ENCODE data around the gene NCOA3.

DNA sequence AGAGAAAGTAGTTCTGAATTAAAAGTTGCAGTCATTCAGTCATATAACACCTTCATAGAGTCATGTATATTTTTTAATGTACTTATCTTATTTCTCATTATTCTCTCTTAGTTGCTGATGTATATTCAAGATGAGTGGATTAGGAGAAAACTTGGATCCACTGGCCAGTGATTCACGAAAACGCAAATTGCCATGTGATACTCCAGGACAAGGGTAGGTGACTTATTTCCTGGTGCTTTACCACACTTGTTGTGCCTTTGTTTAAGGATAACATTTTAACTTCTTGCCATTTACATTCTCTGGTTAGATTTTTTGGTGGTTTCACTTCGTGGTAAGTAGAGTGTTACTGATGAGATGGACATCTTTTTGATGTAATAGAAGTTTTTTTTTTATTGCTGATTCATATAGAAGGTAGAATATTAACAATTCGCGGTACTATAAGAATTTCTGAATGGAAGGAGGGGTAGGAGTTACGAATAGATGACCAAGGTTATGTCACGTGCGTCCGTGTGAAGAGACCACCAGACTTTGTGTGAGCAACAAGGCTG, 120.5 kb downstream of the NCOA3 start:
- no peak for TF ChIP-seq POLR2AphosphoS5 (IDR thresholded peaks at IDR 0.05; ENCODE audit: low read depth, low read length)
- TF ChIP-seq SIRT6 (IDR thresholded peaks at IDR 0.05; ENCODE audit: low read length) = no peak
- TF ChIP-seq, protein P1, sequence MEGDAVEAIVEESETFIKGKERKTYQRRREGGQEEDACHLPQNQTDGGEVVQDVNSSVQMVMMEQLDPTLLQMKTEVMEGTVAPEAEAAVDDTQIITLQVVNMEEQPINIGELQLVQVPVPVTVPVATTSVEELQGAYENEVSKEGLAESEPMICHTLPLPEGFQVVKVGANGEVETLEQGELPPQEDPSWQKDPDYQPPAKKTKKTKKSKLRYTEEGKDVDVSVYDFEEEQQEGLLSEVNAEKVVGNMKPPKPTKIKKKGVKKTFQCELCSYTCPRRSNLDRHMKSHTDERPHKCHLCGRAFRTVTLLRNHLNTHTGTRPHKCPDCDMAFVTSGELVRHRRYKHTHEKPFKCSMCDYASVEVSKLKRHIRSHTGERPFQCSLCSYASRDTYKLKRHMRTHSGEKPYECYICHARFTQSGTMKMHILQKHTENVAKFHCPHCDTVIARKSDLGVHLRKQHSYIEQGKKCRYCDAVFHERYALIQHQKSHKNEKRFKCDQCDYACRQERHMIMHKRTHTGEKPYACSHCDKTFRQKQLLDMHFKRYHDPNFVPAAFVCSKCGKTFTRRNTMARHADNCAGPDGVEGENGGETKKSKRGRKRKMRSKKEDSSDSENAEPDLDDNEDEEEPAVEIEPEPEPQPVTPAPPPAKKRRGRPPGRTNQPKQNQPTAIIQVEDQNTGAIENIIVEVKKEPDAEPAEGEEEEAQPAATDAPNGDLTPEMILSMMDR (IDR thresholded peaks at IDR 0.05; ENCODE audit: control extremely low read depth in 1 of 3, insufficient read depth in 1 of 3, low read depth in 1 of 3, low read length in 3 of 3) = no peak
- no peak for TF ChIP-seq ASH2L (IDR thresholded peaks at IDR 0.05; ENCODE audit: low read length)
- no peak for TF ChIP-seq TAF7 (optimal IDR thresholded peaks at IDR 0.05; ENCODE audit: borderline replicate concordance, low read depth, low read length)
- TF ChIP-seq, protein P2, sequence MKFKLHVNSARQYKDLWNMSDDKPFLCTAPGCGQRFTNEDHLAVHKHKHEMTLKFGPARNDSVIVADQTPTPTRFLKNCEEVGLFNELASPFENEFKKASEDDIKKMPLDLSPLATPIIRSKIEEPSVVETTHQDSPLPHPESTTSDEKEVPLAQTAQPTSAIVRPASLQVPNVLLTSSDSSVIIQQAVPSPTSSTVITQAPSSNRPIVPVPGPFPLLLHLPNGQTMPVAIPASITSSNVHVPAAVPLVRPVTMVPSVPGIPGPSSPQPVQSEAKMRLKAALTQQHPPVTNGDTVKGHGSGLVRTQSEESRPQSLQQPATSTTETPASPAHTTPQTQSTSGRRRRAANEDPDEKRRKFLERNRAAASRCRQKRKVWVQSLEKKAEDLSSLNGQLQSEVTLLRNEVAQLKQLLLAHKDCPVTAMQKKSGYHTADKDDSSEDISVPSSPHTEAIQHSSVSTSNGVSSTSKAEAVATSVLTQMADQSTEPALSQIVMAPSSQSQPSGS (IDR thresholded peaks at IDR 0.05; ENCODE audit: low read length) = no peak
- TF ChIP-seq, protein P3, sequence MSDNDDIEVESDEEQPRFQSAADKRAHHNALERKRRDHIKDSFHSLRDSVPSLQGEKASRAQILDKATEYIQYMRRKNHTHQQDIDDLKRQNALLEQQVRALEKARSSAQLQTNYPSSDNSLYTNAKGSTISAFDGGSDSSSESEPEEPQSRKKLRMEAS (IDR thresholded peaks at IDR 0.05) = no peak
- no peak for TF ChIP-seq ZNF274 (IDR thresholded peaks at IDR 0.05; ENCODE audit: borderline replicate concordance, extremely low read depth, low read length)
